Stimulated activated CD8-positive, alpha-beta memory T cell treated with anti-CD3 and anti-CD28 coated beads, Interleukin-4, amount 100 ng/mL, for 24 hours (primary cell): Measurements from ENCODE around the gene ENGASE.

Experiments
- DNase-seq: peaks from one replicate; pipeline ENCODE4 v3.0.0-alpha.2; 2020; ENCODE audit warnings: low read depth

The ENGASE gene

DNA sequence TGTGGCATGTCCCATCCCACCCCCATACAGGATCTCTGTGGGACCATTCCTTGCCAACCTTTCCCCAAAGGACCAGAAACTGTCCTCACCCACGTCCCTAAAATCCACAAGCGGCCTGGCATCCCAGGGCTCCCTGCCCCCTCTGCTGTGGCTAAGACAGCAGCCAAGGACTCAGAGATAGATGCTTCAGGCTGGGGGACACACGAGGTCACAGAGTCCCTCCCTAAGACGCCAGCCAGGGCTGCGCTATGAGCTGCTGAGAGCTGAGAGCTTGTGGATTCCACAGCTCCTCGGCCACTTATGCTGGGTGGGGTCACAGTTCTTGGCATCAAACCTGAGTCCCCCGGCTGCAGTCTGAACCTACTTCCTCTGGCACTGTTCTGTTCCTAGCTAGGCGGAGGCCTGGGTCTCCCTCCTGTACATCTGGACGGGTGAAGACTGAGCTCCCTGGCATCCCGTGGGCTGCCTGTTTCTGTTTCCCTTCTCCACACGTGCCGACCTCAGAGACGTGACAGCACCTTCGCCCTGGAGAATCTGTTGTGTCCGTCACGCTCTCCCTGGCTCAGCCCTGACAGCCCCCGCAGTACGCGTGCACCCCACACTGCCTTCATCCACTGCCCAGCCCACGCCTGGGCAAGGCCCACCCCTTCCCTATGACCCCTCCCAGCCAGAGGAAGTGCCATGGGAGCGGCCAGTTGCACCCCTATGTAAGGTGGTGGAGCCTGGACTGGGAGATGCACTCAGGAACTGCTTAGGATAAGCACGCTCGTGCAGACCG is 61.2 kb downstream of the ENGASE start:
- DNase-seq, result no peak
